GM19023 (cell line): Measurements from ENCODE around the gene HSFX4.
"Not testable (repeated sequence)": the region's sequence is repeated elsewhere in the genome, so short reads cannot be mapped to it uniquely, and the experiment has no call there.

Experiments
- ATAC-seq: cut with Tn5 transposase; IDR thresholded peaks from one replicate; pipeline ENCODE4 v1.9.1; 2021; ENCODE audit warnings: mild to moderate bottlenecking, moderate library complexity; ENCODE audit not compliant: unreplicated experiment

Gene HSFX4

GRCh38 chrX:149929400-149929799, at the start of gene HSFX4:
Gene HSFX4 (plus strand): TSS chrX:149929573. CDS start chrX:149929645, 72 bp downstream.
- not testable (repeated sequence) for ATAC-seq

DNA sequence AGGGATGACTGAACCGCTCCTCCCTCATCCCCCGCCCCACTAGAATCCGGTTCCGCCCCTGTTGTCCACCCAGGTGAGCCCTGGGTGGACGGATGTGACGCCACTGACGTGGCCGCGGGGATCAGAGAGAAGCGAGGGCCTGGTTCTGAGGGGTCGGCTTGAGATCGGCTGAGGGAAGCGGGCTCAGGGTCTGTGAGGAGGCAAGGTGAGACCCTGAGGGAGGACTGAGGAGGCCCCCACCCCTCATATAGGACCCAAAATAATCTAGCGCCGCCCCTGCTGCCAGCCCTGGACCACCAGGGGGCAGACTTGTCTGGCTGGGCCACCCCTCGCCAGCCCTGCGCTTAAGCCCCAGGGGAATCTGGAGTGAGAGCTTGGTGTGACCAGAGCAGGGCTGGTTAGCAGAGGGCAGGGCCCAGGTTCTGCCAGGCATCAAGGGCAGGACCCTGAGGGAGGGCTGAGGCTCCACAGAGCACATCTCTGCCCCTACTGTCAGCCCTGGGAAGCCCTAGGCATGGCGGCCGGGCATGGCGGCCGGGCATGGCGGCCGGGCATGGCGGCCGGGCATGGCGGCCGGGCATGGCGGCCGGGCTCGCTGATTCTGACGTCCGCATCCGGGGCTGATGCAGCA, 48.2 kb upstream of the HSFX4 start, which contains the start of gene MAGEA8:
MAGEA8 (plus strand) TSS at position 103 of the 631 bp plus-strand sequence. CDS start 3,090 bp downstream, outside the sequence.
- no peak for ATAC-seq

- ATAC-seq = not testable (repeated sequence)
Measured at GRCh38 chrX:149890828-149891227, 38.5 kb upstream of the HSFX4 start.

DNA sequence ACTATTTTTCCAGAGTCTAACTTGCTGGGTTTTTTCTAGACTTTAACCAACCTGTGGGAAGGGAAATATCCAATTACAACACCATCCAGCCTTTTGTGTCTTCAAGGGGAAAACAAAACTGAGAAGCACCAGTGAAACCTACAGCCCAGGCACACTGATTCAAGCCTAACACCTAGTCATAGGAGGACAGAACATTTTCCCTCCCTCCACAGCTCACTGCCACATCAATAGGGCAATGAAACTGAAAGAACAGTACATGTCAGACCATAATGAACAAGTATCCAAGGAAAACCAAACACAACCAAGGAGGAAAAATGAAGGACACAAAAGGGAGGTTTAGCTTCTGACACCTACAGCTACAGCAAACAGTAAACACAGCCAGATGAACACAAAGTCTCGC, 30.8 kb upstream of the HSFX4 start:
- ATAC-seq = no peak

DNA sequence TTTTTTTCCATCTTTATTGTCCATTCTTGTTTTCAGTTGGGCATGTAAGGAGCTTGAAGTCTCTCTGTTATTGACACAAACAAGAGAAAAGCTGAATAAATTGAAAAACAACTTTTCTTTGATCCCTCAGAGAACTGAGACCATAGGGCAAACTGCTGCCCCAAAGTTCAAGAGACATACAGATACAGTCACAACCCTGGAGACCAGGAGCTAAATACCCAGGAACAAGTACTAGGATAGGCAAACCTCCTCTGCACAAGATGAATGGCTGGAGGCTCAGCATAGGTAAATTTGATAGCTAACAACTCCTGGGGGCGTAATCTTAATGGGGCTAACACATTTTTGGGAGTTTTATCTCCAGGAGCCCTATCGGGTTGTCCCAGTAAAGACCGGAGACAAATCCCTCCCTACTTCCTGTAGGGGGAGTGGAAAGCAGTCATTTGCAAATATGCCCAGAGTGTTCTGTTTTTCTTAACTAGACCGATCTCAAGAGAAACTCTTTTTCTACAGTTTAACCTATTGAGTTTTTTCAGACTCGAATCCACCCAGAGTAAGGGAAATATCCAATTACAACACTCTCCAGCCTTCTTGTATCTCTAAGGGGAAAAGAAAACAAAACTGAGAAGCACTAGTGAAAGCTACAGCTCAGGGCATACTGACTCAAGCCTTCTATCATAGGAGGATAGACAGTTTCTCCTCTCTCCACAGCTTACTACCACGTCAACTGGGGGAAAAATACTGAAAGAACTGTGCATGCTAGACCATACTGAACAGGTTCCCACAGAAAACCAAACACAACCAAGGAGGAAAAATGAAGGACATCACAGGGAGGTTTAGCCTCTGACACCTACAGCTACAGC, 25.3 kb upstream of the HSFX4 start:
- ATAC-seq = peak; percentile 88

DNA sequence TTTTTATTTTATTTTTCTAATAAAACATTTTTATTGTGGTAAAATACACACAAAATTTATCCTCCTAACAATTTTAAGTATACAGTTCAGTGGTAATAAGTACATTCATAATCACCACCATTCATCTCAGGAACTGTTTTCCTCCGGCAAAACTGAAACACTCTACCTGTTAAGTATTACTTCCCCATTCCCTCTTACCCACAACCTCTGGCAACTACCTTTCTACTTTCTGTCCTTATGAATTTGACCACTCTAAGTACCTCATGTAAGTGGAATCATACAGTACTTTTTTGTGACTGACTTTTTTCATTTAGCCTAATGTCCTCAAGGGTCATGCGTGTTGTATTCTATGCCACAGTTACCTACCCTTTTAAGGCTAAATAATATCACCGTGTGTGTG, 21.1 kb upstream of the HSFX4 start:
- no peak for ATAC-seq

DNA sequence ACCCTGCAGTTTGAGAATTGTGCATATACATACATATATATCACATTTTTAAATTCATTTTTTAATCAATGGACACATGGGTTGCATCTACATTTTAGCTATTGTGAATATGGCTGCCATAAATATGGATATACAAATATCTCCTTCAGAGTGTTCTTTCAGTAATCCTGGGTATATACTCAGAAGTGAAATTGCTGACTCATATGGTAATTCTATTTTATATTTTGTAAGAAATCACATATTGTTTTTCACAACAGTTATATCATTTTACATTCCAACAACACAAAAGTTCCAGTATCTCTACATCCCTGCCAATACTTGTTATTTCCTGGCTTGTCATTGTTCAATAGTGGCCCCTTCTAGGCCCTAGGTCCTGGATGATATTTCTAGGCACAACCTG, 20.6 kb upstream of the HSFX4 start:
- no peak for ATAC-seq

DNA sequence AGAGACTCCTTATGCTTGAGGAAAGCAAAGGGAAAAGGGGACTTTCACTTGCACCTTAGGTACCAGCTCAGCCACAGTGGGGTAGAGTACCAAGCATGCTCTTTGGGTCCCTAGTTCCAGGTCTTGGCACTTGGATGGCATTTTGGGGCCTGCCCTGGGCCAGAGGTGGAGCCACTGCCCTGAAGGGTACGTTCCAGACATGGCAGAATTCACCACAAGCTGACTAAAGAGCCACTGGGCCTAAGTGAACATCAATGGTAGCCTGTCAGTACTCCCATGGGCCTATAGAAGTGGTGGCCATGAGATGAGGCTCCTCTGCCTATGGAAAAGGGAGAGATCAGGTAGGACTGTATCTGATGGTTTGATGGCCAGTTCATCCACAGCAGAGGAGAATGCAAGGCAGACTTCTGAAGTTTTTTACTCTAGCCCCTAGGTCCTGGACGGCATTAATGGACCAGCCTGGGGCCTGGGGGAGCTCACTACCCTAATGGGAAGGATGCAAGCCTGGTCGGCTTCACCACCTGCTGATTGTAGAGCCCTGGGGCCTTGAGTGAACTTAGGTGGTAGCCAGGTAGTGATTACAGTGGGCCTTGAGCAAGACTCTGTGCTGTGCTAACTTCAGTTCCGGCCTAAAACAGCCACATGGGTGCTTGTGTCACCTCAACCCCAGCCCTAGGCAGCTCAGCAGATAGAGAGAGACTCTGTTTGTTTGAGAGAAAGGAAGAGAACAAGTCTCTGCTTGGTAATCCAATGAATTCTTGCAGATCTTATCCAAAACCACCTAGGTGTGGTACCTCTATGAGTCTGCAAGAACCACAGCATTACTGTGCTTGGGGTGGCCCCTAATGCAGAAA, 19.8 kb upstream of the HSFX4 start:
- ATAC-seq = no peak

- no peak for ATAC-seq
Measured at GRCh38 chrX:149910178-149910695, 19.1 kb upstream of the HSFX4 start.

DNA sequence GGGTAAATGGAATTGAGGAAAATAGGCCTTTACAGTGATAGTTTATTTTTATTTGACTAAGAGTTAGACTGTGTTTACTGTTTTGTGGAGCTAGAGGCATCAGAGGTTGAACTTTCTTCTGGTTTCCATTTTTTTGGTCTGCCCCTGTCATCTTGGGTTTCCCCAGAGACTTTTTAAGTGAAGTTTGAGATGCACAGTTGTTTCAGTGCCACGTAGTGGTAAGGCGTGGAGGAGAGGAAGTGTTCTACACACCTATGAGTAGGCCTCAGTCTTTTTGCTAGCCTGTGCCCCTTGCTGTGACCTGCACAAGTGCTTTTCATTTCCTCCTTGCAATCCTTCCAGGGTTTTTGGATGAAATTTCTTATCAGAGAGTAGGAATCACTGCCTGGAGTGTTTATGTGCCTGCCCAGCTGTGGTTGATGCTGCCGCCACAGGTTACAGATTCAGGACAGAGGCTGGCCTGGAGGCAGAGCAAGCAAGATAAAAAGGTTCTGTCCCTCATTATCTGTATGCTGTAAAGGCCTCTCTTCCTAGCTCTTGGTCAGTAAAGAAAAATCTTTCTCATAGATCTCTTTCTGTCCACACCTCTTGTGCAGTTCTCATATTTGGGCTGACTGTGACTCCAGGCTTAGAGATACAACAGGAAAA, 12.5 kb upstream of the HSFX4 start:
- peak; percentile 73 for ATAC-seq

DNA sequence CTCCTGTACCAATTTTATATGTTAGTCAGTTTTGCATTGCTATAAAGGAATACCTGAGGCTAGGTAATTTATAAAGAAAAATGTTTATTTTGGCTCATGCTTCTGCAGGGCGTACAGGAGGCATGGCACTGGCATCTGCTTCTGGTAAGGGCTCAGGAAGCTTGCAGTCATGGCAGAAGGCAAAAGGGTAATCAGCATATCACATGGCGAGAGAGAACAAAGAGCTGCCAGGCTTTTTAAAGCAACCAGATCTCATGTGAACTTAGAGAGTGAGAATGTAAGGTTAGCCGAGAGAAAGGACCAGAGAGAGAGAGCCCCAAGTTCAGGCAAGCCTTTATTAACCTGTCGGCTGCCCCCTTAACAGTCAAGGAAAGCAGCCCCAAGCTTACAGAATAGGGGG, 5.5 kb upstream of the HSFX4 start:
- ATAC-seq = not testable (repeated sequence)

DNA sequence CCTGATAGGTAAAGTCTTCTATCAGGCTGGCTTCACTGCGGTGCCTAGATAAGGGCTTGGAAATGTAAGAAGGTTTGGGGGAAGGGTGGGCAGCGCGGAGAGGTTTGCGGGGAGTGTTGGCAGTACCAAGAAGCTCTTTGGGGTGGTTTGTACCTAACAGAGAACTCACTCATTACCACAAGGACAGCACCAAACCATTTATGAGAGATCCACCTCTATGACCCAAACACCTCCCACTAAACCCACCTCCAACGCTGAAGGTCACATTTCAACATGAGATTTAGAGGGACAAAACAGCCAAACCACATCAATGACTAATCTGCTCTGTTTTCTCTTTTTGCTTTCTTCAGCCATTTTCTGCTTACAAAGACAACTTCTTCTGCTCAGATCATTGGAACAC, 4.9 kb upstream of the HSFX4 start:
- not testable (repeated sequence) for ATAC-seq

- not testable (repeated sequence) for ATAC-seq
Measured at GRCh38 chrX:149927245-149927963, 2.0 kb upstream of the HSFX4 start.

DNA sequence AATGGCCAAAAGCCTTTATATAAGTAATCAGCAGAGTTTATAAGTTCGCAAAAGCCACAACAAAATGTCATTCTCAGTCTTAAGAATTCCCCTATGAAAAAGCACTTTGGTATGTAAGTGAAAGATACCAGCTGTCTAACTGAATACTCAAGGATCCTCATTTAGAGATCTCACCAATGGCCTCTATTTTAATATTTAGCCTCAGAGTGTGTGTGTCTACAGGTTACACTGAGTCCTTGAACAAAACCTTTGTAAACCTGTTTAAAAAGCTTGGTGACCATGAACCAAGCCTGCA, 1.5 kb upstream of the HSFX4 start:
- not testable (repeated sequence) for ATAC-seq

GRCh38 chrX:149928635-149929034, 738 bp upstream of the HSFX4 start:
- not testable (repeated sequence) for ATAC-seq

DNA sequence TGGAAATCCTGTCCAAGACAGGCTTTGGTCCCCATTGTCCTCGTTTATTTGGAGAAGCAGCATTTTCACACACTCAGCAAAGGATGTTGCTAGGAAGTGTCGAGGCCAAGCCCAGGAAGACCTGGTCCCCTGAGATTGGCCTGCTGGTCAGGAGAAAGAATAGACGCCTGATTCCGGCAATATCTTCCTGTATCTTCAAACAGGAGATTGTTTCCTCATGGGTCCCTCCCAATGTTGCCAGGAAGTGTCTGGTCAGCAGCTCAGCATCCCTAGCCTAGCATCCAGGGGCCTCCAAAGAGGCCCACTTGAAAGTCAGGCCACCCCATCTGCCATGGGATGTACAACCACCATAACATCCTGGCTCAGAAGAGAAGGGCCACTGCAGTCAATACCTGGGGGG, 2.0 kb downstream of the HSFX4 start:
- not testable (repeated sequence) for ATAC-seq

DNA sequence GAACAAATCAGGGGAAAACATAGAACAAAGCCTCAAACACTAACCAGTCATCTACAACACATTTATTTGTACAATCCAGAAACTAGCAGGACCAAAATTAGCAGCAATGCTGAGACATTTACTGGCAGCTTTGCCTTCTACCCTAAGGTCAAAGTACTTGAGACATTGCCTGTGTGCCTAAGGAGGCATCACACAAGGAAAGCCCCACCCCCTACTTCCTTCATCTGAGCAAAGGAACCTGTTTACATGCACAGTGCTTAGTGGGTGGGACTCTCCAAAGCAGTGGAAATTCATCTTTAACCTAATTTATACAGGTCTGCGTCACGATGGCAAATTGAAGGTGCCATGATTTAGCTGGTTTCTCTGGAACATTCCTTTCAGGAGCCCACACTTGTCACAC, 2.8 kb downstream of the HSFX4 start:
- not testable (repeated sequence) for ATAC-seq

- not testable (repeated sequence) for ATAC-seq
Measured at GRCh38 chrX:149932970-149933369, 3.6 kb downstream of the HSFX4 start.

DNA sequence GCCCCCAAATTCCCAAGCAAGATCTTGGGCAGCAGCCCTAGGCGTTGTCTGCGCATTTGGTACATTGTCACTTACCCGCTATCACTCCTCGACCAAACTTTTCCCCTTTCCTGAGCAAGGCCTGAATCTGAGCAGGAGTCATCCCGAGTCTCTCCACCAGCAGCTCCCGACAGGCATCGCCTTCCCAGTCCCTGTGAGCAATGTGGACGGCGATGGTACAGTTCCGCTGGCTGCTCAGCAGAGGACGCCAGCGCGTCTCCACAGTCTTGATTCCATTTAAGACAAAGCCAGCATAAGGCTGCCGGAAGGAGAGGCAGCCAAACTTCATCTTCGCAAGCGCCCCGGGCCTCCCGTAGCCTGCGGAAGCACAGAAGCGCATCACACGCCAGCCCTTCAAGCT, 4.2 kb downstream of the HSFX4 start:
- not testable (repeated sequence) for ATAC-seq

GRCh38 chrX:149937328-149937727, 8.0 kb downstream of the HSFX4 start:
- ATAC-seq = not testable (repeated sequence)
